ENCODE data around the gene KLHDC8B.

DNA sequence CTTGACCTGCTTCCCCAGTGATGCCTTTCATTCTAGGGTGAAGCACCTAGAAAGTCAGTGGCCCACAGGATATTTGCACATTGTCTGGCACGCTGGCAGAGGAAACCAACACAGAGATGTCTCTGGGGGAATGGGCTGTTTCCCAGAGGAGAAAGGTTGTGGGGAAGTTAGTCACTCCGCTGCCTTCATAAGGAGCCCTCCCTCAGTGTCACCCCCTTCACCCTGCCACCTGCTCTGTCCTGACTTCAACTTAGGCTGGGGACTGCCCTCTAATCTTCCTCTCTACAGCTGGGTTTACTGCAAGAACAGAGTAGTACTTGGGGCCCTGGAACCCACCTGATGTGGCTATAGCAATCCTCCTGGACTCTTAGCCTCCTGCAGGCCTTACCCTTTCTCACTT lies 5.7 kb downstream of the KLHDC8B start:
- TF ChIP-seq, protein P1, sequence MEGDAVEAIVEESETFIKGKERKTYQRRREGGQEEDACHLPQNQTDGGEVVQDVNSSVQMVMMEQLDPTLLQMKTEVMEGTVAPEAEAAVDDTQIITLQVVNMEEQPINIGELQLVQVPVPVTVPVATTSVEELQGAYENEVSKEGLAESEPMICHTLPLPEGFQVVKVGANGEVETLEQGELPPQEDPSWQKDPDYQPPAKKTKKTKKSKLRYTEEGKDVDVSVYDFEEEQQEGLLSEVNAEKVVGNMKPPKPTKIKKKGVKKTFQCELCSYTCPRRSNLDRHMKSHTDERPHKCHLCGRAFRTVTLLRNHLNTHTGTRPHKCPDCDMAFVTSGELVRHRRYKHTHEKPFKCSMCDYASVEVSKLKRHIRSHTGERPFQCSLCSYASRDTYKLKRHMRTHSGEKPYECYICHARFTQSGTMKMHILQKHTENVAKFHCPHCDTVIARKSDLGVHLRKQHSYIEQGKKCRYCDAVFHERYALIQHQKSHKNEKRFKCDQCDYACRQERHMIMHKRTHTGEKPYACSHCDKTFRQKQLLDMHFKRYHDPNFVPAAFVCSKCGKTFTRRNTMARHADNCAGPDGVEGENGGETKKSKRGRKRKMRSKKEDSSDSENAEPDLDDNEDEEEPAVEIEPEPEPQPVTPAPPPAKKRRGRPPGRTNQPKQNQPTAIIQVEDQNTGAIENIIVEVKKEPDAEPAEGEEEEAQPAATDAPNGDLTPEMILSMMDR (IDR thresholded peaks at IDR 0.05) = no peak
- TF ChIP-seq TCF7L2 (IDR thresholded peaks at IDR 0.05; ENCODE audit: low read depth, low read length) = no peak
- no peak for TF ChIP-seq POLR2AphosphoS5 (IDR thresholded peaks at IDR 0.05; ENCODE audit: low read depth, low read length)

Data from Panc1 (cell line).